SK-N-SH (cell line): Measurements from ENCODE around the gene GPLD1. TPM values are rescaled to one million over a fixed set of nuclear protein-coding genes. Genes with fewer than 3 reads are reported as not detected.
A peak's percentile ranks its signal among the peaks of the same experiment; 100 is the strongest.

Experiments
- CHD2 ChIP-seq: fragments of 150-350 bp; IDR thresholded peaks from 2 replicates; pipeline ENCODE4 v1.6.1; 2018; ENCODE audit warnings: low read length; ENCODE audit not compliant: partially characterized antibody
- EP300 ChIP-seq, 2 experiments: IDR thresholded peaks; 2 replicates each; pipeline versions ENCODE4 v1.4.0 to v1.6.1; 2012; ENCODE audit warnings: borderline replicate concordance in 1 of 2, low read depth in 1 of 2, low read length in 1 of 2
- EZH2phosphoT487 ChIP-seq: fragments of 200-600 bp; sonication (generic); IDR thresholded peaks from 2 replicates; pipeline ENCODE4 v1.6.1; 2017; ENCODE audit warnings: low read depth, mixed run types, mild to moderate bottlenecking, antibody characterized with exemption, moderate library complexity, borderline replicate concordance
- FOSL2 ChIP-seq: IDR thresholded peaks from 2 replicates; pipeline ENCODE4 v1.4.0; 2012; ENCODE audit warnings: low read depth, mild to moderate bottlenecking, moderate library complexity, borderline replicate concordance
- FOXJ3 ChIP-seq: sonication (generic); formaldehyde crosslinking; IDR thresholded peaks from 2 replicates; pipeline ENCODE4 v1.5.1; 2020; ENCODE audit warnings: mild to moderate bottlenecking, missing genetic modification reagents
- FOXM1 ChIP-seq: IDR thresholded peaks from 2 replicates; pipeline ENCODE4 v1.4.0; 2012; ENCODE audit warnings: low read depth, mild to moderate bottlenecking
- GATA2 ChIP-seq: sonication (generic); formaldehyde crosslinking; IDR thresholded peaks from 2 replicates; pipeline ENCODE4 v1.5.0; 2020; ENCODE audit warnings: mild to moderate bottlenecking, missing genetic modification reagents
- JUND ChIP-seq: IDR thresholded peaks from 2 replicates; pipeline ENCODE4 v1.4.0; 2012
- MAX ChIP-seq: IDR thresholded peaks from 2 replicates; pipeline ENCODE4 v1.4.0; 2012; ENCODE audit warnings: low read depth
- MEF2A ChIP-seq: IDR thresholded peaks from 2 replicates; pipeline ENCODE4 v1.4.0; 2012; ENCODE audit warnings: low read depth, borderline replicate concordance
- MXI1 ChIP-seq: IDR thresholded peaks from 2 replicates; pipeline ENCODE4 v1.6.1; 2012; ENCODE audit warnings: mild to moderate bottlenecking, low read depth, low read length, improper control_type of control experiment
- NFIC ChIP-seq: IDR thresholded peaks from 2 replicates; pipeline ENCODE4 v1.4.0; 2012; ENCODE audit warnings: borderline replicate concordance
- NRF1 ChIP-seq: IDR thresholded peaks from 2 replicates; pipeline ENCODE4 v1.6.1; 2012; ENCODE audit warnings: low read depth, mild to moderate bottlenecking, low read length
- PBX3 ChIP-seq: IDR thresholded peaks from 2 replicates; pipeline ENCODE4; 2012
- POLR2AphosphoS5 ChIP-seq: IDR thresholded peaks from 2 replicates; pipeline ENCODE4 v1.6.1; 2012; ENCODE audit warnings: low read depth, low read length
- RAD21 ChIP-seq: IDR thresholded peaks from 2 replicates; pipeline ENCODE4 v1.6.1; 2012; ENCODE audit warnings: mild to moderate bottlenecking, low read length
- RCOR1 ChIP-seq: fragments of 150-350 bp; IDR thresholded peaks from 2 replicates; pipeline ENCODE4 v1.6.1; 2017; ENCODE audit warnings: antibody characterized with exemption, low read length
- RFX5 ChIP-seq: IDR thresholded peaks from 2 replicates; pipeline ENCODE4 v1.6.1; 2012; ENCODE audit warnings: mild to moderate bottlenecking, improper control_type of control experiment, low read length
- RXRA ChIP-seq: IDR thresholded peaks from 2 replicates; pipeline ENCODE4 v1.4.0; 2012; ENCODE audit warnings: low read depth, mild to moderate bottlenecking, borderline replicate concordance
- SIN3A ChIP-seq: IDR thresholded peaks from 2 replicates; pipeline ENCODE4 v1.6.1; 2012; ENCODE audit warnings: low read depth, mild to moderate bottlenecking, low read length, moderate library complexity, borderline replicate concordance
- SMC3 ChIP-seq: IDR thresholded peaks from 2 replicates; pipeline ENCODE4 v1.6.1; 2012; ENCODE audit warnings: low read depth, low read length, improper control_type of control experiment
- TEAD4 ChIP-seq: IDR thresholded peaks from 2 replicates; pipeline ENCODE4 v1.4.0; 2012; ENCODE audit warnings: mild to moderate bottlenecking, borderline replicate concordance; ENCODE audit not compliant: insufficient read depth
- USF1 ChIP-seq: IDR thresholded peaks from 2 replicates; pipeline ENCODE4 v1.4.0; 2012; ENCODE audit warnings: low read depth, borderline replicate concordance
- YY1 ChIP-seq: IDR thresholded peaks from 2 replicates; pipeline ENCODE4 v1.4.0; 2012; ENCODE audit warnings: low read depth, mild to moderate bottlenecking
- polyA plus RNA-seq, 3 experiments: library from polyadenylated mRNA; depleted of rRNA; stranded (reverse); fragments of >200 nt; gene quantifications; 2 replicates each; pipeline ENCODE4 v1.2.3, GENCODE V29; 2012
- TF ChIP-seq, protein P1 (sequence below): fragments of 150-350 bp; IDR thresholded peaks from 2 replicates; pipeline ENCODE4 v1.6.1; 2016; ENCODE audit warnings: mild to moderate bottlenecking, low read depth, low read length
- TF ChIP-seq, protein P2 (sequence below): IDR thresholded peaks from 2 replicates; pipeline ENCODE4 v1.4.0; 2012; ENCODE audit warnings: low read depth, borderline replicate concordance

GPLD1 gene
- polyA plus RNA-seq, 1 of the 3 experiments (the other 2 are of a cell fraction) = 0.94 TPM

DNA sequence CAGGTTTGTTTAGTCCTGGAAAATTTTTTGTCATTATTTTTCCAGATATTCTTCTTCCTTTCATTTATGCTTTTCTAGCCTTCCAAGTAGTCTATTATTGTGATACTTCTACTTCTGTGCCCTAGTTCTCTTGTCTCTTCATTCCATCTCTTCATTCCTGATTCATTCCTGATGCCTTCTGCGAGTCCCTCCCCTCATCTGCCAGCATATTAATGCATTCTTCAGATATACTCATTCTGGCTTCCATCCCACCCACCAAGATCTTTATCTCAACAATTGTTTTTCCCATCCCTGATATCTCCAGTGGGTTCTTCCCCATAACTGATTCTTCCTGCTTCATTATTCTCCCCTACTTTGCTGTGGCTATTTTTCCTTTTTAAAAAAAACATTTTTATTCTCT lies 40.6 kb upstream of the GPLD1 start (continued):
- TF ChIP-seq CHD2 = no peak
- peak; percentile 79 for TF ChIP-seq NFIC
- no peak for TF ChIP-seq FOXJ3 (CRISPR knock-in tag)
- TF ChIP-seq NRF1 = no peak
- no peak for TF ChIP-seq SIN3A
- TF ChIP-seq USF1 = no peak
- TF ChIP-seq JUND = peak; percentile 55
- no peak for TF ChIP-seq GATA2 (CRISPR knock-in tag)
- TF ChIP-seq FOSL2 = 0 out of 2 replicates have a peak, but pooled peaks have one; percentile 17
- no peak for TF ChIP-seq YY1
- TF ChIP-seq EP300 (IDR thresholded peaks at IDR 0.05; ENCODE audit: borderline replicate concordance in 1 of 2, low read depth in 1 of 2, low read length in 1 of 2) = peak in 1 of 2 experiments; percentile 48; a peak in 1 of 4 replicates
- TF ChIP-seq PBX3 = peak; percentile 56
- TF ChIP-seq, protein P1, sequence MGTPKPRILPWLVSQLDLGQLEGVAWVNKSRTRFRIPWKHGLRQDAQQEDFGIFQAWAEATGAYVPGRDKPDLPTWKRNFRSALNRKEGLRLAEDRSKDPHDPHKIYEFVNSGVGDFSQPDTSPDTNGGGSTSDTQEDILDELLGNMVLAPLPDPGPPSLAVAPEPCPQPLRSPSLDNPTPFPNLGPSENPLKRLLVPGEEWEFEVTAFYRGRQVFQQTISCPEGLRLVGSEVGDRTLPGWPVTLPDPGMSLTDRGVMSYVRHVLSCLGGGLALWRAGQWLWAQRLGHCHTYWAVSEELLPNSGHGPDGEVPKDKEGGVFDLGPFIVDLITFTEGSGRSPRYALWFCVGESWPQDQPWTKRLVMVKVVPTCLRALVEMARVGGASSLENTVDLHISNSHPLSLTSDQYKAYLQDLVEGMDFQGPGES = no peak
- TF ChIP-seq RFX5 = no peak
- TF ChIP-seq RCOR1 = no peak
- no peak for TF ChIP-seq SMC3
- no peak for TF ChIP-seq POLR2AphosphoS5
- TF ChIP-seq TEAD4 = 0 out of 2 replicates have a peak, but pooled peaks have one; percentile 51
- TF ChIP-seq RAD21 = no peak
- TF ChIP-seq FOXM1 = 0 out of 2 replicates have a peak, but pooled peaks have one; percentile 25
- no peak for TF ChIP-seq MAX
- TF ChIP-seq, protein P2, sequence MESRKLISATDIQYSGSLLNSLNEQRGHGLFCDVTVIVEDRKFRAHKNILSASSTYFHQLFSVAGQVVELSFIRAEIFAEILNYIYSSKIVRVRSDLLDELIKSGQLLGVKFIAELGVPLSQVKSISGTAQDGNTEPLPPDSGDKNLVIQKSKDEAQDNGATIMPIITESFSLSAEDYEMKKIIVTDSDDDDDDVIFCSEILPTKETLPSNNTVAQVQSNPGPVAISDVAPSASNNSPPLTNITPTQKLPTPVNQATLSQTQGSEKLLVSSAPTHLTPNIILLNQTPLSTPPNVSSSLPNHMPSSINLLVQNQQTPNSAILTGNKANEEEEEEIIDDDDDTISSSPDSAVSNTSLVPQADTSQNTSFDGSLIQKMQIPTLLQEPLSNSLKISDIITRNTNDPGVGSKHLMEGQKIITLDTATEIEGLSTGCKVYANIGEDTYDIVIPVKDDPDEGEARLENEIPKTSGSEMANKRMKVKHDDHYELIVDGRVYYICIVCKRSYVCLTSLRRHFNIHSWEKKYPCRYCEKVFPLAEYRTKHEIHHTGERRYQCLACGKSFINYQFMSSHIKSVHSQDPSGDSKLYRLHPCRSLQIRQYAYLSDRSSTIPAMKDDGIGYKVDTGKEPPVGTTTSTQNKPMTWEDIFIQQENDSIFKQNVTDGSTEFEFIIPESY = no peak
- TF ChIP-seq MXI1 = no peak
- TF ChIP-seq EZH2phosphoT487 = no peak
- no peak for TF ChIP-seq RXRA
- TF ChIP-seq MEF2A = no peak
- TF ChIP-seq, all 33 proteins: peak for 8
